Measurements from ENCODE around the gene C8A.

The C8A gene

DNA sequence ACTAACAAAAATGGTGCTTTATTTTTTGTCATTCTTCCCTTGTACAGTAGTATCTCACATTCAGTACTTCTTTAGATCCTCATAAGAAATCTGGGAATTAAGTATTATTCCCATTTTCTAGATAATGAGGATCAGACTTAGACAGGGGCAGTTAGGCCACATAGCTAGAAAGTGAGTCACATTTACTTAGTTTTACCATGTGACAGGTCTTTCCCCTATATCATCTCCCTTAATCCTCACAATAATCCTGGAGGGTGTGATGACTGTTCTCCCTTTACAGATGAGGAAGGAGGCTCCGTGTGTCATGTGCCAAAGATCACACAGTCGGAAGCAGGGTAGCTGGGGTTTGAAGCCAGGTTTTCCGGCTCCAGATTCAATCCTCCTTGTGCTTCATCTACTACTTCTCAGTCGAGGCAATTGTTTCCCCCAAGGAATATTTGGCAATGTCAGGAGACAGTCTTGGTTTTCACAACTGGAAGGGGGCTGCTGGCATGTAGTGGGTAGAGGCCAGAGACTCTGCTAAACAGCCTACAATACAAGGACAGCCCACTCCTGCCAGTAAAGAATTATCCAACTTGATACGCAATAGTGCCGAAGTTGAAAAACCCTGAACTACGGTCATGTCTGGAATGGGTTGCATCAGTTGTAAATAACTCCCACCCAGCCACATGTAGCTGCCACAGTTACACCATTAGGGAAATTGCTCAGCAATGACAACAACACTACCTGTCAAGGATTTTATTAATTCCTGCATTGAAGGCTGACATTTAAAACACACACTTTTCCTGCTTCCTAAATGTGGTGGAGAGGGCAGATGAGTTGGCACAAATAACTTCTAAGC, 56.7 kb downstream of the C8A start:
- no peak for DNase-seq (ENCODE audit: extremely low spot score)
- ChIA-PET POLR2A (no interaction called here), CTCF (no interaction called here)
- TF ChIP-seq, protein P1, sequence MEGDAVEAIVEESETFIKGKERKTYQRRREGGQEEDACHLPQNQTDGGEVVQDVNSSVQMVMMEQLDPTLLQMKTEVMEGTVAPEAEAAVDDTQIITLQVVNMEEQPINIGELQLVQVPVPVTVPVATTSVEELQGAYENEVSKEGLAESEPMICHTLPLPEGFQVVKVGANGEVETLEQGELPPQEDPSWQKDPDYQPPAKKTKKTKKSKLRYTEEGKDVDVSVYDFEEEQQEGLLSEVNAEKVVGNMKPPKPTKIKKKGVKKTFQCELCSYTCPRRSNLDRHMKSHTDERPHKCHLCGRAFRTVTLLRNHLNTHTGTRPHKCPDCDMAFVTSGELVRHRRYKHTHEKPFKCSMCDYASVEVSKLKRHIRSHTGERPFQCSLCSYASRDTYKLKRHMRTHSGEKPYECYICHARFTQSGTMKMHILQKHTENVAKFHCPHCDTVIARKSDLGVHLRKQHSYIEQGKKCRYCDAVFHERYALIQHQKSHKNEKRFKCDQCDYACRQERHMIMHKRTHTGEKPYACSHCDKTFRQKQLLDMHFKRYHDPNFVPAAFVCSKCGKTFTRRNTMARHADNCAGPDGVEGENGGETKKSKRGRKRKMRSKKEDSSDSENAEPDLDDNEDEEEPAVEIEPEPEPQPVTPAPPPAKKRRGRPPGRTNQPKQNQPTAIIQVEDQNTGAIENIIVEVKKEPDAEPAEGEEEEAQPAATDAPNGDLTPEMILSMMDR (IDR thresholded peaks at IDR 0.05; ENCODE audit: control extremely low read depth, extremely low read depth, low read depth, missing control alignments), result no peak

DNA sequence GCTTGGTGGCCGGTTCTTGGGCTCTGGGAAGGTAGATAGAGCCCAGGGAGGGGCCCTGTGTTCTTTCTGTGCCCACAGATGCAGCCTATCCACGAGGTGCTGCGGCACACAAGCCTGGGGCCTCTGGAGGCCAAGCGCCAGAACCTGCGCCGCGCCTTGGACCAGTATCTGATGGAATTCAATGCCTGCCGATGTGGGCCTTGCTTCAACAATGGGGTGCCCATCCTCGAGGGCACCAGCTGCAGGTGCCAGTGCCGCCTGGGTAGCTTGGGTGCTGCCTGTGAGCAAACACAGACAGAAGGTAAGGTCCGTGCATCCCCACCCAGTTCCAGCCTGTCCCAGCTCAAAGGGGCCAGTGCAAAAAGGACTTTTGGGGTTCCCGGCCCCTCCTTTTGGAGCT, 57.7 kb downstream of the C8A start:
- TF ChIP-seq, protein P1 (IDR thresholded peaks at IDR 0.05; ENCODE audit: control extremely low read depth, extremely low read depth, low read depth, missing control alignments), result no peak
- DNase-seq (ENCODE audit: extremely low spot score), result no peak
- ChIA-PET CTCF (no interaction called here), POLR2A (no interaction called here)

DNA sequence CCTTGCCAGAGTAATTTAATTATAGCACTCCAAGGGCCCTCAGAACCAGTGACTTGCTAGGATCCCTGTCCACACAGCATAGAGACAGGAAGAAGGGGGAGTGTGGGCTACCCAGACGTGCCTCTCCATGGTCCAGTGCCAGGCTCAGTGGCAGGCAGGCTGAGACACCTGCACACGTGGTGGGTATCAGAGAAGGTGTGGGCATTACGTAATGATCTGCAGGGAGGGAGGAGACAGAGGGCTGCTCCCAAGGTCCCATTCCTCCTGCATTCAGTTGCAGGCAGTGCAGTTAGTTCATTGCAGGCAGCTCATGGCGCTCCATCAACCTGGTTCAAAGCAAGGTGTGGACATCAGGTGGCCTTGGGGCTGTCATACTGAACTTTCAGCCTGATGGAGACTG, 61.4 kb downstream of the C8A start:
- ChIA-PET POLR2A (interaction anchor here (0.5 kb wide), 1 partner anchor 314 kb away, joined by 4 read pairs; no protein-coding TSS in a partner anchor), CTCF (no interaction called here)
- DNase-seq (ENCODE audit: extremely low spot score), result no peak
- TF ChIP-seq, protein P1 (IDR thresholded peaks at IDR 0.05; ENCODE audit: control extremely low read depth, extremely low read depth, low read depth, missing control alignments), result no peak

DNA sequence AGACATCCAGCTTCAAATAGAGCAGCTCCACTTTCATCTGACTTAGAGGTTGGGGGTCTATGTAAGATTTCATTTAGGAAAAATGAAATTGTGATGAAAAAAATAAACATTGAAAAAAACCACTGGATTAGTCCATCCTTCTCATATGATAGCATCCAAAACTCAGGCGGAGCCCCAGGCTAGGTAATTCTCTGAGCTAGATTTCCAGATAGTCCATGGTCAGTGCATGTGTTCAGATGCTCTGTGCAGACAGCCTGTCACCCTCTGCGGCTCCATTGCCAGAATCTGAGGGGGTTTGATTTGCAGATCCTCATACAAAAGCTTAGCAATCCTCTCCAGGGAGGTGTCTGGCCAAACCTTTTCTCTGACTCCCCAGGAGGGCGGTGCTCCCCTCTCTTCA, 62.0 kb downstream of the C8A start:
- CTCF ChIA-PET, result no interaction called here
- TF ChIP-seq, protein P1 (IDR thresholded peaks at IDR 0.05; ENCODE audit: control extremely low read depth, extremely low read depth, low read depth, missing control alignments), result no peak
- POLR2A ChIA-PET, result interaction anchor here (0.5 to 0.7 kb wide), 2 partner anchors 19 to 314 kb away, joined by 4 read pairs; no protein-coding TSS in a partner anchor
- no peak for DNase-seq (ENCODE audit: extremely low spot score)

DNA sequence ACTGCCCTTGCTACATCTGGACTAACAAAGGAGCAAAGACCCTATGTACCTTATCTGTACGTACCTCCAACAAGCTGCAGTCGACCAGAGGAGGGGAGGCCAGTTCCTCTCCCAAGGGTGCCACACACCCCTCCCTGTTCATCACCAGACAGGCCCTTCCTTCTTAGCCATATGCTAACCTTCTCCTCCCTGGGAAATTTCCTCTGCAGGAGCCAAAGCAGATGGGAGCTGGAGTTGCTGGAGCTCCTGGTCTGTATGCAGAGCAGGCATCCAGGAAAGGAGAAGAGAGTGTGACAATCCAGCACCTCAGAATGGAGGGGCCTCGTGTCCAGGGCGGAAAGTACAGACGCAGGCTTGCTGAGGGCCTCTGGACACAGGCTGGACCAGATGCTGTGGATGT, 62.8 kb downstream of the C8A start:
- POLR2A ChIA-PET, result no interaction called here
- TF ChIP-seq, protein P1 (IDR thresholded peaks at IDR 0.05; ENCODE audit: control extremely low read depth, extremely low read depth, low read depth, missing control alignments), result no peak

DNA sequence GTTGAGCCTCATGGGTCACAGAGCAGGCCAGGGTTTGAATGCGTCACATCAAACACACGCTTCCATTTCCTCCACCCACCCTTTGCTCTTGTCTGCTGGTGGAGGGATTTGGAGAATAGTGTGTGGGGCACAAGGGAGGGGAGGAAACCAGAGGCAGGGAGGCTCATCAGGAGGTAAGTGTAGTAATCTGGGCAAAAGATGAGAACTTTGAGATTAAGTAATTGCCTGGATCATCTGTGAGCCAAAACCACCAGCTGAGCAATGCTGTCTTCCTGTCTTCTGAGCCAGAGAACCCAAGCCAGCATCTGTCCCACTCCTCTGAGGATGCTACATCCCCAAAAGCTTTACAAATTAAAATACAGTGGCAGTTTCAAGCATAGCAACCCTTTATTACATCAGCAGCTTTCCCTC, 66.0 kb downstream of the C8A start:
- no peak for DNase-seq (ENCODE audit: extremely low spot score)
- TF ChIP-seq, protein P1 (IDR thresholded peaks at IDR 0.05; ENCODE audit: control extremely low read depth, extremely low read depth, low read depth, missing control alignments), result no peak
- CTCF ChIA-PET, result no interaction called here

More for the DNA sequence above, 62.8 kb downstream of the C8A start:
- CTCF ChIA-PET, result no interaction called here
- DNase-seq (ENCODE audit: extremely low spot score), result no peak

More for the DNA sequence above, 66.0 kb downstream of the C8A start:
- POLR2A ChIA-PET, result no interaction called here

Data from GM10248 (cell line).